Measurements from ENCODE around the gene PTPRZ1. TPM values are rescaled to one million over a fixed set of nuclear protein-coding genes. Genes with fewer than 3 reads are reported as not detected.

Gene PTPRZ1
- polyA plus RNA-seq, 2 of the 4 experiments (the other 2 are of a cell fraction) = not detected

DNA sequence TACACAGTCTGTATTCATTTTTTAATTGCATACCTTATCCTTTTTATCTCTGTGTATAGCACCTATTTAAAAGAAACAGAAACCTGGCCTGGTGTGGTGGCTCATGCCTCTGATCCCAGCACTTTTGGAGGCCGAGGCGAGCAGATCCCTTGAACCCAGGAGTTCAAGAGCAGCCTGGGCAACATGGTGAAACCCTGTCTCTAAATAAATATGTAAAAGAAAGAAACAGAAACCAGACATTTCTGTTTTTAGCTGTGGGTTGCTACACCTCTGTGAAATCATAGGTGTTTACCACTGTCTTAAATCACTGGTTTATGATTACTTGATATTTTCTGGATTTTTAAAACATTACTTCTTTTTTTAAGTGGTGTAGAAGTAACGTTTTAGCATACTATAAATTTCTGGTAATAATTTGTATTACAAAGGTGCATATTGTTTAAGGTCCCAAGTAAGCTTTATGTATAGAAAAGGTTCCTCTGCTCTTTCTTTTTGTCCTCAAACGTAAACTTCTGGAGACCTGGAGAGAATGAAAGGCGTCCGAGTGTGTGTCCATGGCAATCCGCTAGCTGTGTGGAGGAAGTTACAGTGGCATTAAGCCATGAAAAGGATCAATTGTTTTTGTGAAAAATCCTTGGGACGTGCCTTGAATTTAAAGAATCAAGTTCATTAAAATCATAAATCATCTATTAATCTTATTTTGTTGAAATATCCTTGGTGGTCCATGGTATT, 41.1 kb downstream of the PTPRZ1 start:
- ChIA-PET CTCF (no interaction called here), POLR2A (no interaction called here)
- no peak for ATAC-seq

DNA sequence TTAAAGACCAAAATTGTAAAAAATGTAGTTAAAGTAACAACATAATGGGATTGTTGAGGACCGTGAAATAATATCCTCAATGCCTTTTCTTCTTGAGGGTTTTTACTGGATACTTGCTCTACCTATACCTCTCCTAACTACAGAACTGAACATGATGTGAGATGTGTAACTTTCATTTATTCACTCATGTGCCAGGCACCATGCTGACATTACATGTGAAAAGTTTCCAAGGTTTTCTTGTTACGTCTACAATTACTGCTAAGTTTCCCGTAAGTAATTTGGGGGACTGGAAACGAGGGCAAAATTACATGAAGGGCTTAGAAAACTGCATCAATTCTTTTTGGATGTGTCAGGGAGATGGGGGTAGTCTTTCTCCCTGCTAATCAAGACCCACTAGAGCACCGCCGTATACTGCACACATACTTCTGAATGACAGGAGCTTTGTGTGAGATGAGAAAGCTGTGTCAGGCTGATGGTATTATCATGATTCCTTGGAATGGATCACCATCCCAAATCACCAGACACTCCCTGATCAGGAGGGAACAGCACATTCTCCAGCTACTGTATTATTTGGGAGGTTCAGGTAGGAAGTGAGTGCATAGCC, 41.8 kb downstream of the PTPRZ1 start:
- no peak for ATAC-seq
- Histone ChIP-seq H3K4me1 (no peaks in the 10 kb centered on the region), H3K4me3 (no peak overlapping the region), H3K27ac (no peak overlapping the region), H3K9me3 (no peaks in the 10 kb centered on the region), H3K4me2 (no peak overlapping the region)
- POLR2A ChIA-PET = no interaction called here
- CTCF ChIA-PET = no interaction called here
- TF ChIP-seq, protein P1, sequence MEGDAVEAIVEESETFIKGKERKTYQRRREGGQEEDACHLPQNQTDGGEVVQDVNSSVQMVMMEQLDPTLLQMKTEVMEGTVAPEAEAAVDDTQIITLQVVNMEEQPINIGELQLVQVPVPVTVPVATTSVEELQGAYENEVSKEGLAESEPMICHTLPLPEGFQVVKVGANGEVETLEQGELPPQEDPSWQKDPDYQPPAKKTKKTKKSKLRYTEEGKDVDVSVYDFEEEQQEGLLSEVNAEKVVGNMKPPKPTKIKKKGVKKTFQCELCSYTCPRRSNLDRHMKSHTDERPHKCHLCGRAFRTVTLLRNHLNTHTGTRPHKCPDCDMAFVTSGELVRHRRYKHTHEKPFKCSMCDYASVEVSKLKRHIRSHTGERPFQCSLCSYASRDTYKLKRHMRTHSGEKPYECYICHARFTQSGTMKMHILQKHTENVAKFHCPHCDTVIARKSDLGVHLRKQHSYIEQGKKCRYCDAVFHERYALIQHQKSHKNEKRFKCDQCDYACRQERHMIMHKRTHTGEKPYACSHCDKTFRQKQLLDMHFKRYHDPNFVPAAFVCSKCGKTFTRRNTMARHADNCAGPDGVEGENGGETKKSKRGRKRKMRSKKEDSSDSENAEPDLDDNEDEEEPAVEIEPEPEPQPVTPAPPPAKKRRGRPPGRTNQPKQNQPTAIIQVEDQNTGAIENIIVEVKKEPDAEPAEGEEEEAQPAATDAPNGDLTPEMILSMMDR (IDR thresholded peaks at IDR 0.05) = no peak
- FAIRE-seq = no peak
- 61% methylated on average over 6 of the region's 6 CpGs for WGBS (ENCODE audit: missing lambda C conversion rate)
- no peak for DNase-seq (ENCODE audit: low read depth in 1 of 2, low spot score in 1 of 2)

More for the DNA sequence above, 41.1 kb downstream of the PTPRZ1 start:
- TF ChIP-seq TP53 (CRISPR knock-in tag; IDR thresholded peaks at IDR 0.05) (no peak), HOXA7 (CRISPR knock-in tag; IDR thresholded peaks at IDR 0.05) (no peak), HDAC2 (IDR thresholded peaks at IDR 0.05) (no peak), RFX5 (IDR thresholded peaks at IDR 0.05) (no peak), POLR2AphosphoS2 (conservative IDR thresholded peaks at IDR 0.05; ENCODE audit: low read length) (no peak), EHF (CRISPR knock-in tag; IDR thresholded peaks at IDR 0.05) (no peak), NR3C1 (IDR thresholded peaks at IDR 0.05) (no peak), ZSCAN20 (CRISPR knock-in tag; IDR thresholded peaks at IDR 0.05) (no peak), RNF2 (IDR thresholded peaks at IDR 0.05; ENCODE audit: borderline replicate concordance, low read depth) (no peak), CBX2 (IDR thresholded peaks at IDR 0.05; ENCODE audit: borderline replicate concordance, low read depth) (no peak)
- TF ChIP-seq, protein P2, sequence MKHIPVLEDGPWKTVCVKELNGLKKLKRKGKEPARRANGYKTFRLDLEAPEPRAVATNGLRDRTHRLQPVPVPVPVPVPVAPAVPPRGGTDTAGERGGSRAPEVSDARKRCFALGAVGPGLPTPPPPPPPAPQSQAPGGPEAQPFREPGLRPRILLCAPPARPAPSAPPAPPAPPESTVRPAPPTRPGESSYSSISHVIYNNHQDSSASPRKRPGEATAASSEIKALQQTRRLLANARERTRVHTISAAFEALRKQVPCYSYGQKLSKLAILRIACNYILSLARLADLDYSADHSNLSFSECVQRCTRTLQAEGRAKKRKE (CRISPR knock-in tag; IDR thresholded peaks at IDR 0.05; ENCODE audit: low read depth) = no peak
- TF ChIP-seq, protein P3, sequence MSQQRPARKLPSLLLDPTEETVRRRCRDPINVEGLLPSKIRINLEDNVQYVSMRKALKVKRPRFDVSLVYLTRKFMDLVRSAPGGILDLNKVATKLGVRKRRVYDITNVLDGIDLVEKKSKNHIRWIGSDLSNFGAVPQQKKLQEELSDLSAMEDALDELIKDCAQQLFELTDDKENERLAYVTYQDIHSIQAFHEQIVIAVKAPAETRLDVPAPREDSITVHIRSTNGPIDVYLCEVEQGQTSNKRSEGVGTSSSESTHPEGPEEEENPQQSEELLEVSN (IDR thresholded peaks at IDR 0.05; ENCODE audit: borderline replicate concordance, low read depth) = no peak
- TF ChIP-seq, protein P4, sequence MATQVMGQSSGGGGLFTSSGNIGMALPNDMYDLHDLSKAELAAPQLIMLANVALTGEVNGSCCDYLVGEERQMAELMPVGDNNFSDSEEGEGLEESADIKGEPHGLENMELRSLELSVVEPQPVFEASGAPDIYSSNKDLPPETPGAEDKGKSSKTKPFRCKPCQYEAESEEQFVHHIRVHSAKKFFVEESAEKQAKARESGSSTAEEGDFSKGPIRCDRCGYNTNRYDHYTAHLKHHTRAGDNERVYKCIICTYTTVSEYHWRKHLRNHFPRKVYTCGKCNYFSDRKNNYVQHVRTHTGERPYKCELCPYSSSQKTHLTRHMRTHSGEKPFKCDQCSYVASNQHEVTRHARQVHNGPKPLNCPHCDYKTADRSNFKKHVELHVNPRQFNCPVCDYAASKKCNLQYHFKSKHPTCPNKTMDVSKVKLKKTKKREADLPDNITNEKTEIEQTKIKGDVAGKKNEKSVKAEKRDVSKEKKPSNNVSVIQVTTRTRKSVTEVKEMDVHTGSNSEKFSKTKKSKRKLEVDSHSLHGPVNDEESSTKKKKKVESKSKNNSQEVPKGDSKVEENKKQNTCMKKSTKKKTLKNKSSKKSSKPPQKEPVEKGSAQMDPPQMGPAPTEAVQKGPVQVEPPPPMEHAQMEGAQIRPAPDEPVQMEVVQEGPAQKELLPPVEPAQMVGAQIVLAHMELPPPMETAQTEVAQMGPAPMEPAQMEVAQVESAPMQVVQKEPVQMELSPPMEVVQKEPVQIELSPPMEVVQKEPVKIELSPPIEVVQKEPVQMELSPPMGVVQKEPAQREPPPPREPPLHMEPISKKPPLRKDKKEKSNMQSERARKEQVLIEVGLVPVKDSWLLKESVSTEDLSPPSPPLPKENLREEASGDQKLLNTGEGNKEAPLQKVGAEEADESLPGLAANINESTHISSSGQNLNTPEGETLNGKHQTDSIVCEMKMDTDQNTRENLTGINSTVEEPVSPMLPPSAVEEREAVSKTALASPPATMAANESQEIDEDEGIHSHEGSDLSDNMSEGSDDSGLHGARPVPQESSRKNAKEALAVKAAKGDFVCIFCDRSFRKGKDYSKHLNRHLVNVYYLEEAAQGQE (IDR thresholded peaks at IDR 0.05) = no peak
- Histone ChIP-seq H3K4me2 (no peak overlapping the region), H3K27ac (no peak overlapping the region), H3K4me3 (no peak overlapping the region), H3K4me1 (no peaks in the 10 kb centered on the region), H3K9me3 (no peaks in the 10 kb centered on the region)
- WGBS (ENCODE audit: missing lambda C conversion rate) = 10% methylated on average over 8 of the region's 8 CpGs
- DNase-seq (ENCODE audit: low read depth in 1 of 2, low spot score in 1 of 2) = no peak
- no peak for FAIRE-seq

DNA sequence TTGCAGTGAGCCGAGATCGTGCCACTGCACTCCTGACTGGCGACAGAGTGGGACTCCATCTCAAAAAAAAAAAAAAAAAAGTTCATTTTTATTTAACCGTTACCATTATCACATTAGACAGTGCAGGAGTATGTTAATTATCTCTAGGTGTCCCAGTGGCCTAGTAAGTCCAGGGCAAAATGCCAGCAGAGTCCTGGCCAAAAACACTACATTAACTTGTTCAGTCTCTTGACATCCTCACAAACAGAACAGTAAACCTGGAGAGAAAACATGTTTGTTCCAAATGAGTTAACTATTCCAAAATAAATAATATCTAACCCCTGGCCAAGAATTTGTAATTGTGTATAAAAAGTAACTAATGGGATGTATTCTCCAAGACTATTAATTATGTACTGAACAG, 43.2 kb downstream of the PTPRZ1 start:
- WGBS (ENCODE audit: missing lambda C conversion rate) = 10% methylated on average over 4 of the region's 4 CpGs
- H3K9me3 ChIP-seq = no peaks in the 10 kb centered on the region
- H3K4me1 ChIP-seq = no peaks in the 10 kb centered on the region
- no peak overlapping the region for H3K4me2 ChIP-seq
- DNase-seq (ENCODE audit: low read depth in 1 of 2, low spot score in 1 of 2) (no peak), FAIRE-seq (no peak), ATAC-seq (no peak)
- H3K4me3 ChIP-seq = no peak overlapping the region
- ChIA-PET CTCF (no interaction called here), POLR2A (no interaction called here)
- no peak for TF ChIP-seq GATA3 (IDR thresholded peaks at IDR 0.05; ENCODE audit: borderline replicate concordance)
- no peak for TF ChIP-seq RCOR1 (IDR thresholded peaks at IDR 0.05; ENCODE audit: low read depth, low read length)
- TF ChIP-seq, protein P5, sequence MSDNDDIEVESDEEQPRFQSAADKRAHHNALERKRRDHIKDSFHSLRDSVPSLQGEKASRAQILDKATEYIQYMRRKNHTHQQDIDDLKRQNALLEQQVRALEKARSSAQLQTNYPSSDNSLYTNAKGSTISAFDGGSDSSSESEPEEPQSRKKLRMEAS (IDR thresholded peaks at IDR 0.05) = no peak
- TF ChIP-seq, protein P1 (IDR thresholded peaks at IDR 0.05) = no peak
- no peak for TF ChIP-seq FOSL2 (IDR thresholded peaks at IDR 0.05)
- no peak for TF ChIP-seq FOSL2 (CRISPR knock-in tag; IDR thresholded peaks at IDR 0.05)
- no peak for TF ChIP-seq JUN (IDR thresholded peaks at IDR 0.05)
- TF ChIP-seq TP53 (CRISPR knock-in tag; IDR thresholded peaks at IDR 0.05) = no peak
- no peak for TF ChIP-seq RFX5 (IDR thresholded peaks at IDR 0.05)
- TF ChIP-seq MAZ (IDR thresholded peaks at IDR 0.05; ENCODE audit: borderline replicate concordance, low read depth, low read length) = no peak
- TF ChIP-seq CHD2 (IDR thresholded peaks at IDR 0.05; ENCODE audit: low read length, partially characterized antibody) = no peak
- H3K27ac ChIP-seq = no peak overlapping the region
